ENCODE results near the gene PADI1. TPM values are rescaled to one million over a fixed set of nuclear protein-coding genes. Genes with fewer than 3 reads are reported as not detected.

PADI1 gene
- total RNA-seq, 1 experiment from 2014 or later, result 0.24 TPM

GRCh38 chr1:17225140-17225539 lies 20.2 kb downstream of the PADI1 start:
- no peaks in the 10 kb centered on the region for H3K79me1 ChIP-seq (ENCODE audit: insufficient read depth, low read depth, low read length, poor library complexity, severe bottlenecking)
- no peak overlapping the region for H3K27ac ChIP-seq (ENCODE audit: insufficient read length, low read depth, low read length)
- H3K27me3 ChIP-seq (ENCODE audit: insufficient read depth, low read length), result no peaks in the 10 kb centered on the region
- Mint-ChIP-seq H3K27me3 (ENCODE audit: low read depth) (peaks cover 7% of the 10 kb centered on the region), H3K4me3 (no peak overlapping the region), H3K4me1 (no peaks in the 10 kb centered on the region), H3K27ac (no peak overlapping the region), H3K9me3 (no peaks in the 10 kb centered on the region), H3K36me3 (ENCODE audit: insufficient read depth in 1 of 3, low read depth in 3 of 3) (no peaks in the 10 kb centered on the region)
- no peak overlapping the region for H3K9ac ChIP-seq (ENCODE audit: extremely low read depth, insufficient read length, low read length)
- H3K79me2 ChIP-seq (ENCODE audit: insufficient read depth, low read length), result no peaks in the 10 kb centered on the region
- H3K23me2 ChIP-seq (ENCODE audit: insufficient read length, low read depth, low read length, poor library complexity, severe bottlenecking), result no peaks in the 10 kb centered on the region
- H3K14ac ChIP-seq (ENCODE audit: insufficient read depth, low read length), result no peak overlapping the region
- TF ChIP-seq CTCF (conservative IDR thresholded peaks at IDR 0.05), result no peak
- H3T11ph ChIP-seq (ENCODE audit: low read length), result no peak overlapping the region
- H3K9me3 ChIP-seq (ENCODE audit: control insufficient read depth, low read depth, low read length), result no peaks in the 10 kb centered on the region
- DNase-seq, result no peak
- no peak overlapping the region for H3K4ac ChIP-seq (ENCODE audit: low read depth, low read length)
- no peak overlapping the region for H2BK20ac ChIP-seq (ENCODE audit: low read depth, low read length, poor library complexity, severe bottlenecking)
- H4K8ac ChIP-seq (replicated peaks; ENCODE audit: insufficient read length, low read depth, low read length), result no peak overlapping the region
- H3K4me1 ChIP-seq (ENCODE audit: insufficient read depth, low read length), result no peaks in the 10 kb centered on the region
- no peak overlapping the region for H3K18ac ChIP-seq (ENCODE audit: insufficient read length, low read depth, low read length)
- no peak overlapping the region for H3K56ac ChIP-seq (ENCODE audit: insufficient read length, low read depth, low read length)
- H4K20me1 ChIP-seq (ENCODE audit: control insufficient read depth, insufficient read depth, insufficient read length), result no peaks in the 10 kb centered on the region
- H2BK5ac ChIP-seq (ENCODE audit: insufficient read length, low read length), result no peak overlapping the region
- H4K91ac ChIP-seq (ENCODE audit: insufficient read length, low read depth, low read length), result no peak overlapping the region
- no peak overlapping the region for H2BK12ac ChIP-seq (ENCODE audit: insufficient read length, low read depth, low read length)
- H3K23ac ChIP-seq (ENCODE audit: insufficient read length, low read depth, low read length), result no peak overlapping the region
- H4K5ac ChIP-seq (ENCODE audit: insufficient read length, low read depth, low read length), result no peak overlapping the region
- no CpG with 5 or more reads among the region's 6 CpGs for WGBS (ENCODE audit: extremely low coverage, insufficient read length, low lambda C conversion rate)
- H3K4me2 ChIP-seq (ENCODE audit: insufficient read depth, insufficient read length, low read length), result no peak overlapping the region
- no peak overlapping the region for H2BK120ac ChIP-seq (ENCODE audit: low read depth, low read length, poor library complexity, severe bottlenecking)
- H2BK15ac ChIP-seq (ENCODE audit: low read depth, low read length), result no peak overlapping the region
- no peak overlapping the region for H2AK5ac ChIP-seq (ENCODE audit: insufficient read length, low read length)
- no peak overlapping the region for H2AFZ ChIP-seq (ENCODE audit: low read length)

Measured in H9 (cell line).